Cardiac muscle cell (in vitro differentiated cells and primary cell): Measurements from ENCODE around the gene SOX13. TPM values are rescaled to one million over a fixed set of nuclear protein-coding genes. Genes with fewer than 3 reads are reported as not detected.

Source experiments
- DNase-seq, 2 donors: peaks; one replicate each; pipeline versions ENCODE4 v3.0.0 to v3.0.0-alpha.2; 2010 to 2017; ENCODE audit warnings: low read depth in 1 of 2, low spot score in 1 of 2
- H3K27ac ChIP-seq: fragments of 200-600 bp; sonication (generic); 2 replicates; pipeline ENCODE4 v1.5.1; 2016
- H3K27me3 ChIP-seq: fragments of 200-600 bp; sonication (generic); 2 replicates; pipeline ENCODE4 v1.6.0; 2016; ENCODE audit warnings: control low read depth
- H3K36me3 ChIP-seq: fragments of 200-600 bp; sonication (generic); 2 replicates; pipeline ENCODE4 v1.5.1; 2016; ENCODE audit warnings: control low read depth
- H3K4me1 ChIP-seq: fragments of 200-600 bp; sonication (generic); 2 replicates; pipeline ENCODE4 v1.8.1; 2017; ENCODE audit warnings: low read depth, mild to moderate bottlenecking, mixed run types
- H3K4me3 ChIP-seq: fragments of 200-600 bp; sonication (generic); 2 replicates; pipeline ENCODE4 v1.5.1; 2016; ENCODE audit warnings: mild to moderate bottlenecking
- H3K9me3 ChIP-seq: fragments of 200-600 bp; sonication (generic); 2 replicates; pipeline ENCODE4 v1.5.1; 2017; ENCODE audit warnings: low read depth, mild to moderate bottlenecking, control low read depth
- CTCF ChIP-seq: IDR thresholded peaks from 2 replicates; pipeline ENCODE4 v1.5.1; 2012; ENCODE audit warnings: low read depth, mild to moderate bottlenecking, low read length
- polyA plus RNA-seq: library from polyadenylated mRNA; unstranded; fragments of >200 nt; fragmentation: Nextera tagmentation; extraction: Ambion mirVana; gene quantifications from 2 replicates; pipeline ENCODE4 v1.2.1, GENCODE V29; 2016
- total RNA-seq: library from RNA; depleted of rRNA; stranded (reverse); fragments of >200 nt; gene quantifications from 2 replicates; pipeline ENCODE4 v1.2.3, GENCODE V29; 2016

Gene SOX13
- total and polyA plus RNA-seq, 2 experiments from 2014 or later = 34.8 to 39.7 TPM

DNA sequence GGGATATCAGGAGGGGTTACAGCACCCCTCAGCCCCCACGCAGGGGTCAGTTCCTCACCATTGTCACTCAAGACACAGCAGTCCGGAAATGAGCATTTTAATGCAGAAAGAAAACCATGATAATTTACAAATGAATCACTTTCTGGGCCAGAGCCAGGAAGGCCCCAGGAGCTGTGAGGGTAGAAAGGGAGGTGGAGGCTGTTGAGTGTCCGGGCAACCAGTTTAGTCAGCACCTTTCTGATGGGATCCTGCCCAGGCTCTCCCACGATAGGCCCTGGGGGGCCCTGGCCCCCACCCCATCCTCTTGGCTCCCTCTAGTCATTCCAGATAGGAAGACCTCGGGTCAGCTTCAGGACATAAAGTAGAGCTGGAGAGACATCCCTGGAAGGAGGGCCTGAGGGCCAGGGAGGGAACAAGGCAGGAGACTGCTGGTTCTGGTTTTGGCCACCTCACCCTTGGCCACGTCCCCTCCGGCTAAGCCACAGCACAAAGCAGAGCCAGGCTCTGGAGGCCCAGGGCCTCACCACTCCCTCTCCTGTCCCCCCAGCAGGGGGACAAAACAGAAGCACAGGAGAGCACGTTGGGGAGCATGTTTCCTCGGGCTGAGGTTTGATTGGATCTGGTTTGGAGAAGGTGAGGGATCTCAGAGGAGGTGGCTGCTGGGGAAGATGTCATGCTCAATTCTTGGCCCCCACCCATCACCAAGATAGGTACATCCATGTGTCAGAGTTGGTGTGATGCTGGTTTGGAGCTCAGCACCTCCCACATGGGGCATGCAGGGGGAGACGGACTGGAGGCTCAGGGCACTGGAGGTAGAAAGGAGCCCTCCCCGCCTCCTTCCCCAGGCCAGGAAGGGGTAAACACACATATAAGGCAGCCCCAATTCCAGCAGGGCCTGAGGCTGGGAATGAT is 58.3 kb downstream of the SOX13 start:
- peaks cover 11% of the 10 kb centered on the region for H3K4me1 ChIP-seq
- TF ChIP-seq CTCF = peak; percentile 18
- H3K27ac ChIP-seq = no peak overlapping the region
- no peak overlapping the region for H3K4me3 ChIP-seq
- H3K27me3 ChIP-seq = no peaks in the 10 kb centered on the region
- DNase-seq = peak in 1 of 2 donors; percentile 91
- H3K9me3 ChIP-seq = no peaks in the 10 kb centered on the region
- no peaks in the 10 kb centered on the region for H3K36me3 ChIP-seq

DNA sequence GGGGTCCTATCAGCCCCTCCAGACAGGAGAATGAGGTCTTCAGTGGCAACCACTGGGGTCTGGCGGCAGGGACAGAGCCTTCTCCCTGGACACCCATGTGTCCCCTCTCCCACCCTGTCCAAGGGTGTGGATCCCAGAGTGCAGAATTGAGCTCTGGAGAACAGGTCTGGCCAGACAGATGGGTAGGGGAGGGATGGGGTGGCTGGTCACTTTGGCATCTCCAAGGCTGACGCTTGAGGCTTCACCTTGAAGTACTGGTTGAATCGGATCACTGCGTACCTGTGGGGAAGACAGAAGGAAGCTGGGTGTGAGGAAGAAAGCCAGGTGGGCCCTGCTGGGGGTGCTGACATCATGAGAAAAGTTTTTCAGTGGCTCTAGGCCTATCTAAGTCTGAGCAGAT is 59.1 kb downstream of the SOX13 start:
- H3K27me3 ChIP-seq = no peaks in the 10 kb centered on the region
- TF ChIP-seq CTCF = no peak
- H3K36me3 ChIP-seq = no peaks in the 10 kb centered on the region
- no peak overlapping the region for H3K4me3 ChIP-seq
- DNase-seq = no peak
- no peak overlapping the region for H3K27ac ChIP-seq
- no peaks in the 10 kb centered on the region for H3K9me3 ChIP-seq
- peaks cover 6% of the 10 kb centered on the region for H3K4me1 ChIP-seq

DNA sequence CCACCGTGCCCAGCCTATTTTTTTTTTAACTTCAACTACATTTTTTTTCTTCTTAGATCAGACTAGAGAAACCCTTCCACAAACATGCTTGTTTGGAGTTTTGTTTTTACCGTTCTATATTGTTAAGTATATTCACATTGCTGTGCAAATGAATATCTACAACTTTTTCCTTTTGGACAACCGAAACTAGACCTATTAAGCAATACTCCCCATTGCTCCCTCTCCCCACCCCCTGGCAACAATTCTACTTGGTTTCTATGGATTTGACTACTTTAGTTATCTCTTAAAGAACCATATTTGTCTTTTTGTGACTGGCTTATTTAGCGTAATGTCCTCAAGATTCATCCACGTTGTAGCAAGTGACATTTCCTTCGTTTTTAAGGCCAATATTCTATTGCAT is 59.8 kb downstream of the SOX13 start:
- Histone ChIP-seq H3K36me3 (no peaks in the 10 kb centered on the region), H3K27me3 (no peaks in the 10 kb centered on the region), H3K4me1 (no peaks in the 10 kb centered on the region), H3K9me3 (no peaks in the 10 kb centered on the region), H3K27ac (no peak overlapping the region), H3K4me3 (no peak overlapping the region)
- no peak for TF ChIP-seq CTCF
- no peak for DNase-seq

GRCh38 chr1:204134103-204134502 is 61.2 kb downstream of the SOX13 start:
- DNase-seq = no peak
- no peaks in the 10 kb centered on the region for H3K4me1 ChIP-seq
- no peak overlapping the region for H3K4me3 ChIP-seq
- no peaks in the 10 kb centered on the region for H3K36me3 ChIP-seq
- TF ChIP-seq CTCF = no peak
- no peaks in the 10 kb centered on the region for H3K9me3 ChIP-seq
- no peaks in the 10 kb centered on the region for H3K27me3 ChIP-seq
- H3K27ac ChIP-seq = no peak overlapping the region

DNA sequence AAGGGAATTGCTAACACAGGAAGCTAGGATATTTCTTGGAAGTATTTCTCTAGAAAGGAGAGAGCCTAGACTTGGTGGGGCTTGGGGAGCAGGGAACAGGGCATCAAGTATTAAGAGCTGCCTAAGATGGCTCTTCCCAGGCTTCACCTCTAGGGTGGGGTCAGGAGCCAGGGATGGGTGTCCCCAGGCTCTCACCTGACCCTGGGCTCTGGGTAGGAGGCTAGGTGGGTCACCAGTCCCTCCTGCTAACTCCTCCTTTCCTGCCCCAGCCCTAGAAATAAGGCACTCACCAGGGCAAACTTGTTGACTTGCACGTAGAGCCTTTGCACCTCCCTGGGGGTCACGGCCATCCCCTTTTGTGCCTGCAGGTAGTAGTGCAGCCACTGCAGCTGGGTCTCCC is 63.9 kb downstream of the SOX13 start:
- H3K36me3 ChIP-seq = no peaks in the 10 kb centered on the region
- no peak for TF ChIP-seq CTCF
- no peaks in the 10 kb centered on the region for H3K27me3 ChIP-seq
- no peaks in the 10 kb centered on the region for H3K9me3 ChIP-seq
- H3K4me3 ChIP-seq = no peak overlapping the region
- no peak for DNase-seq
- no peaks in the 10 kb centered on the region for H3K4me1 ChIP-seq
- H3K27ac ChIP-seq = no peak overlapping the region
